Spleen (tissue), 7 donors: ENCODE data around the gene SLC25A31.

ENCODE experiments used
- CTCF ChIP-seq, 11 experiments: fragments of 200-600 bp in 7 of 11; fragments of 450-650 bp in 4 of 11; sonication (generic) in 4 of 11; IDR thresholded peaks in 8 of 11; conservative IDR thresholded peaks in 3 of 11; 1 replicate in 7 of 11; 2 replicates in 4 of 11; pipeline versions ENCODE4 v1.4.0 to v1.8.0; 2016 to 2021; ENCODE audit warnings: antibody characterized with exemption in 11 of 11, inconsistent platforms in 4 of 11, mild to moderate bottlenecking in 1 of 11
- POLR2A ChIP-seq, 3 donors: fragments of 450-650 bp; IDR thresholded peaks; one replicate each; pipeline ENCODE4 v1.5.1; 2017; ENCODE audit warnings: antibody characterized with exemption in 3 of 3, mild to moderate bottlenecking in 1 of 3
- donor health status: DM: no; HTN: no; CAD: no; lungs with moderate emphysema.
- donor health status: DM: no; HTN: no; CAD: no.
- donor health status: DM: no; HTN: no; CAD: no.

DNA sequence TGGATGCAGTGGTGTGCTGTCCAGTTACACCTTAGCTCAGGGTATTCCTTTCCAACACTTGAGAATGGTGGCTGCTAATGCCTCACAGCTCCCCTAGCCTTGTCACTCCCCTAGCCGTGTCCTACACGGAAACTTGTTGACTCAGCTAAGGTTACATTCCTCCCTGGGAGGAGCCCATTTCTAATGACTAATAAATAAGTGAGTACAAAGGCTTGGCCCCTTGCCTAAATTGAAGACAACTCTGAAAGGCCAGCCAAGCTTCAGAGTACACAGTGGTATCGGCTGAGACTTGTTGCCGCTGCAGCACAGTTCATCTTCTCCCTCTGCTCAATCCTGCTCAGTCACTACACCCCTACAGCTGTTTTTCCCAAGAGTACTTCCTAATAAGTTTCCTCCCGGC is 21.2 kb upstream of the SLC25A31 start:
- no peak for TF ChIP-seq CTCF (IDR thresholded peaks at IDR 0.05 in 8 of 11, conservative IDR thresholded peaks at IDR 0.05 in 3 of 11)
- no peak for TF ChIP-seq POLR2A (IDR thresholded peaks at IDR 0.05)
